Colonic mucosa (tissue), 4 donors: ENCODE data around the gene PEX3. TPM values are rescaled to one million over a fixed set of nuclear protein-coding genes. Genes with fewer than 3 reads are reported as not detected.
A peak's percentile ranks its signal among the peaks of the same experiment; 100 is the strongest.

Experiments
- DNase-seq: peaks from one replicate; pipeline ENCODE4 v3.0.0-alpha.2; 2020
- H3K27ac ChIP-seq: fragments of 200-600 bp; one replicate; pipeline ENCODE4 v1.8.0; 2021
- H3K27me3 ChIP-seq: fragments of 200-600 bp; one replicate; pipeline ENCODE4 v1.8.0; 2021
- H3K36me3 ChIP-seq: fragments of 200-600 bp; one replicate; pipeline ENCODE4 v1.8.0; 2021
- H3K4me1 ChIP-seq: fragments of 200-600 bp; one replicate; pipeline ENCODE4 v1.8.0; 2021; ENCODE audit warnings: mild to moderate bottlenecking
- H3K4me3 ChIP-seq: fragments of 200-600 bp; one replicate; pipeline ENCODE4 v1.8.0; 2021
- H3K9ac ChIP-seq, 2 donors: one replicate each; pipeline ENCODE4 v1.7.0; 2013; ENCODE audit warnings: control low read depth in 2 of 2, low read depth in 2 of 2, low read length in 2 of 2
- H3K9me3 ChIP-seq: fragments of 200-600 bp; one replicate; pipeline ENCODE4 v1.8.0; 2021
- intact Hi-C: fragments of 100-400 bp; cut with DNase I; formaldehyde crosslinking; loops from one replicate; pipeline ENCODE4 v1.14.1; 2022
- total RNA-seq, 2 donors: library from RNA; stranded (reverse); fragmentation: NEBNext Ultra II Directional in 1 of 2; extraction: Animal tissue kit (Norgen Biotek cat#: 25700) in 1 of 2; gene quantifications; one replicate each; pipeline ENCODE4 v1.2.1, GENCODE V29; 2021
- TF ChIP-seq, protein P1 (sequence below): fragments of 200-600 bp; IDR thresholded peaks from one replicate; pipeline ENCODE4 v1.8.0; 2022; ENCODE audit warnings: antibody characterized with exemption, mild to moderate bottlenecking
- donor health status: healthy.
- donor health status: DM: no; HTN: no; CAD: no.
- donor health status: DM: no; HTN: no; CAD: no.

Gene PEX3, protein sequence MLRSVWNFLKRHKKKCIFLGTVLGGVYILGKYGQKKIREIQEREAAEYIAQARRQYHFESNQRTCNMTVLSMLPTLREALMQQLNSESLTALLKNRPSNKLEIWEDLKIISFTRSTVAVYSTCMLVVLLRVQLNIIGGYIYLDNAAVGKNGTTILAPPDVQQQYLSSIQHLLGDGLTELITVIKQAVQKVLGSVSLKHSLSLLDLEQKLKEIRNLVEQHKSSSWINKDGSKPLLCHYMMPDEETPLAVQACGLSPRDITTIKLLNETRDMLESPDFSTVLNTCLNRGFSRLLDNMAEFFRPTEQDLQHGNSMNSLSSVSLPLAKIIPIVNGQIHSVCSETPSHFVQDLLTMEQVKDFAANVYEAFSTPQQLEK
- total RNA-seq = 10 to 100 TPM in 1 of 2 donors, 1 to 10 TPM in 1; 9.1 to 11.1 TPM

DNA sequence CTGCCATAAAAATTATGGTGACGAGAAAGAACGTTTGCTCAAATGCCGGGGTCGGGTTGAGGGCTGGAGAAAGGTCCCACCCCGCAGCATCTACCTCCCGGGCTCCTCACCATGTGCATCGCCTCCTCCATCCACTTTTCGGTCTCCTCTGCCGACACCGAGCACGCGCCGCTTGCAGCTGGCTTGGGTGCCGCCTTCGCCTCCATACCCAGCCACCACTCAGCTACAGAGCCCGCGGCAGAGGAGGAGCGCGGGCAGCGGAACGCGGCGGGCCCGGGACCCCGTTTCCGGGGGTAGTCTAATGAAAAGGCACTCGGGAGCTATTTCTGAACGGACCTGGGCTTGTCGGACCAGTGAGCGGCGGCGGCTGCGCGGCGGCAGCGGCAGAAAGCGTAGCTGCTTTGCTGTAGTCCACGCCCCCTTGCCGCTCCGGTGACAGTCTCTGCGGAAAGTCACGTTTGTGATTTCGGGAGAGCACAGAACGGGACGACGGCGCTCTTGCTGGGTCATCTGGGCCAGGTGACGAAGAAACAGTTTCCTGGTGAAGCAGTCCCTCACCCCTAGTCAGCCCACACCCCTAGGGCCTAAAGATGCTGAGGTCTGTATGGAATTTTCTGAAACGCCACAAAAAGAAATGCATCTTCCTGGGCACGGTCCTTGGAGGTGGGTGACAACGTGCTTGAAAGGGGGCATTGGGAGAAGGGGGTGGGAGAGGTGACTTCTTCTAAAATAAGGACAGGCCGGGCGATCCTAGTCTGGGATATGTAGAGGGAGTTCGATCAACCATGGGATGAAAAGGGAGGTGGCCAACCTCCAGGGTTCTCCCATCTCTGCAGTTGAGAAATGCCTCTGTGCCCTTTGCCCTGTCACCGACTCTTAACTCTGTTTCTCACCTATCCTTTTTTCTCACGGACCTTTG, at the start of gene PEX3, which contains the start of gene ADAT2:
TSS of gene PEX3 (plus strand) at position 353 of the 919 bp plus-strand sequence. CDS start at position 591, 238 bp downstream.
TSS of gene ADAT2 (minus strand) at position 243 of the 919 bp plus-strand sequence. CDS start at position 206, 37 bp downstream.
- no peaks in the 10 kb centered on the region for H3K27me3 ChIP-seq
- H3K4me1 ChIP-seq = no peaks in the 10 kb centered on the region
- peak; percentile 93 for DNase-seq
- no peaks in the 10 kb centered on the region for H3K9me3 ChIP-seq
- H3K9ac ChIP-seq = peak within 1 kb of the TSS; percentile 68 to 92
- H3K27ac ChIP-seq = peak within 1 kb of the TSS; percentile 56
- TF ChIP-seq, protein P1, sequence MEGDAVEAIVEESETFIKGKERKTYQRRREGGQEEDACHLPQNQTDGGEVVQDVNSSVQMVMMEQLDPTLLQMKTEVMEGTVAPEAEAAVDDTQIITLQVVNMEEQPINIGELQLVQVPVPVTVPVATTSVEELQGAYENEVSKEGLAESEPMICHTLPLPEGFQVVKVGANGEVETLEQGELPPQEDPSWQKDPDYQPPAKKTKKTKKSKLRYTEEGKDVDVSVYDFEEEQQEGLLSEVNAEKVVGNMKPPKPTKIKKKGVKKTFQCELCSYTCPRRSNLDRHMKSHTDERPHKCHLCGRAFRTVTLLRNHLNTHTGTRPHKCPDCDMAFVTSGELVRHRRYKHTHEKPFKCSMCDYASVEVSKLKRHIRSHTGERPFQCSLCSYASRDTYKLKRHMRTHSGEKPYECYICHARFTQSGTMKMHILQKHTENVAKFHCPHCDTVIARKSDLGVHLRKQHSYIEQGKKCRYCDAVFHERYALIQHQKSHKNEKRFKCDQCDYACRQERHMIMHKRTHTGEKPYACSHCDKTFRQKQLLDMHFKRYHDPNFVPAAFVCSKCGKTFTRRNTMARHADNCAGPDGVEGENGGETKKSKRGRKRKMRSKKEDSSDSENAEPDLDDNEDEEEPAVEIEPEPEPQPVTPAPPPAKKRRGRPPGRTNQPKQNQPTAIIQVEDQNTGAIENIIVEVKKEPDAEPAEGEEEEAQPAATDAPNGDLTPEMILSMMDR = no peak
- intact Hi-C loops = no loop called here
- no peaks in the 10 kb centered on the region for H3K36me3 ChIP-seq
- H3K4me3 ChIP-seq = peak within 1 kb of the TSS; percentile 61

DNA sequence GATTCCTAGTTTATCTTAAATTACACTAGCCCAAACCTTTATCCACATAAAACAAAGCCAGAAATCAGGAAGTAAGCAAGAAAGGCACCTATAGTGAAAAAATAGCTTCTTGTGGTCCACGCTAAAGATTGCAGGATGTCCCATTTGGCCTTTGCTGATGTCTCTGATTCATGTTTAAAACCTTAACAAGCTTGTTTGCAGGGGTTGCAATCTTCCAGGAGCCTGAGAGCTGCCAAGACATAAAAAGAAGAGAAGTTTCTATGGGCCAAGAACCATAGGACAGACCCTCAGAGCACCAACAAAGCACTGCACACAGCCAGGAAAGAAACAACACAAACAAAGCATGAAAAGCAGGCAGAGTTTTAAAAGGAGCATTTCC, 49.5 kb upstream of the PEX3 start:
- Histone ChIP-seq H3K4me1 (no peaks in the 10 kb centered on the region), H3K27ac (no peak overlapping the region), H3K36me3 (no peaks in the 10 kb centered on the region), H3K4me3 (no peak overlapping the region), H3K9me3 (no peaks in the 10 kb centered on the region), H3K9ac (no peak overlapping the region), H3K27me3 (no peaks in the 10 kb centered on the region)
- TF ChIP-seq, protein P1 = no peak
- DNase-seq = no peak
- intact Hi-C loops = no loop called here

DNA sequence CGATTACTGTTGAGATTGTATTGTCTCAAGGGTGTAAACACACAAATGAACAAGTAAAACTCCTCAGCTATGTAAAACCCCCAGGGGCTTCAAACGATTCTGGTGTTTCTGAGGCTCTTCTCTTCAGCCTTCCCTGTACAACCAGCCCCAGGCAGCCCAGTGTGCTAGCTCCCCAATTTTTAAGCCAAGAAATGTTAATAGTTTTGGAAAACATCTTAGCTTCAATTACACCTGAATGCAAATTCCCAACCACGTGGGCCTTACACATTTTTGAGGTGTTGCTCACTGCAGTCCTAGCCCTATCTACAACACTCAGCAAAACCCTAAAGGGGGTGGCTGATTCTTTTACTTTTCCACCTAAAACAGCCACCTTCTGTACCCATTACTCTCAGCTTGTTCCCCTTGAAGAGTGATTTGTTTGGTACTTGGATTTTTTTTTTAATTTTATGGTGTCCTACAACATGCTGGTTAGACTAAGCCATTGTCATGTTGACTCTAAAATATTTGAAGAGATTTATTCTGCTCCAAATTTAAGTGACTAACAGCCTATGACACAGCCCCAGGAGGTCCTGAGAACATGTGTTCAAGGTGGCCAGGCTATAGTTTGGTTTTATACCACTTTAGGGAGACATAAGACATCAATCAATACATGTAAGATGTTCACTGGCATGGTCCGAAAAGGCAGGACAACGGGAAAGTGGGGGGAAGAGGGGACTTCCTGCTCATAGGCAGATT, 48.8 kb upstream of the PEX3 start:
- TF ChIP-seq, protein P1 = no peak
- H3K4me3 ChIP-seq = no peak overlapping the region
- no peak for DNase-seq
- H3K4me1 ChIP-seq = no peaks in the 10 kb centered on the region
- H3K27ac ChIP-seq = no peak overlapping the region
- no peaks in the 10 kb centered on the region for H3K36me3 ChIP-seq
- H3K27me3 ChIP-seq = no peaks in the 10 kb centered on the region
- no peak overlapping the region for H3K9ac ChIP-seq
- intact Hi-C loops = no loop called here
- no peaks in the 10 kb centered on the region for H3K9me3 ChIP-seq

DNA sequence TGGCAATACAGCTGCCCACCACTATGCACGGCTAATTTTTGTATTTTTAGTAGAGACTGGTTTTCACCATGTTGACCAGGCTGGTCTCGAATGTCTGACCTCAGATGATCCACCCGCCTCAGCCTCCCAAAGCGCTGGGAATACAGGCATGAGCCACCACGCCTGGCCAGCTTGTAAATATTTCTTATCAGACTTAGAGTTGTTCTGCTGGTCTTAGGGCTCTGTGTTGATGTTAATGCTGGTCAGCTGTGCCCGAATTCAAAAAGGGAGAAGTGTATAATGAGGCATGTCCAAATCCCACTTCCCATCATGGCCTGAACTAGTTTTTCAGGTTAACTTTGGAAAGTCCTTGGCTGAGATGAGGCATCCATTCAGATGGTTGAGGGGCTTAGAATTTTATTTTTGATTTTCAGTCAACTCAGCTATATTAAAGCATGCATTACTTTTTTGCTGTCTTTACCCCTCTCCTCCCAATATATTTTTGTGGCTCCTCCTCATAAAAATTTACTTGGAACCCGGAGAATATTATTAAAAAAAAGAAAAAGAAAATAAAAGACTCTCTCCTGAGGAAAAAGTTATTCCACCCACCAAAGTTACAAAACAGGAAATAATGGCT, 47.8 kb upstream of the PEX3 start:
- no peak overlapping the region for H3K27ac ChIP-seq

More for the DNA sequence above, 47.8 kb upstream of the PEX3 start:
- Histone ChIP-seq H3K9ac (no peak overlapping the region), H3K4me3 (no peak overlapping the region), H3K9me3 (no peaks in the 10 kb centered on the region), H3K4me1 (no peaks in the 10 kb centered on the region), H3K27me3 (no peaks in the 10 kb centered on the region), H3K36me3 (no peaks in the 10 kb centered on the region)
- TF ChIP-seq, protein P1 = no peak
- intact Hi-C loops = no loop called here
- no peak for DNase-seq
